ENCODE results near the gene MAP6.

- TF ChIP-seq CTCF (conservative IDR thresholded peaks at IDR 0.05; ENCODE audit: low read depth in 2 of 2) (no peak), EZH2phosphoT487 (IDR thresholded peaks at IDR 0.05; ENCODE audit: unreplicated experiment) (no peak), POLR2AphosphoS5 (IDR thresholded peaks at IDR 0.05; ENCODE audit: low read depth) (no peak), EZH2 (IDR thresholded peaks at IDR 0.05; ENCODE audit: low read depth, unreplicated experiment) (no peak), REST (IDR thresholded peaks at IDR 0.05; ENCODE audit: unreplicated experiment) (no peak), JUNB (IDR thresholded peaks at IDR 0.05; ENCODE audit: unreplicated experiment) (no peak), CREB1 (CRISPR knock-in tag; IDR thresholded peaks at IDR 0.05; ENCODE audit: low read depth) (no peak), NANOG (IDR thresholded peaks at IDR 0.05; ENCODE audit: borderline replicate concordance) (no peak), ETS1 (IDR thresholded peaks at IDR 0.05) (no peak)
Measured at GRCh38 chr11:75571625-75572024, 97.2 kb downstream of the MAP6 start.
